H9 (cell line): Measurements from ENCODE around the gene AFDN. TPM values are rescaled to one million over a fixed set of nuclear protein-coding genes. Genes with fewer than 3 reads are reported as not detected.

Experiments used
- DNase-seq: peaks from one replicate; pipeline ENCODE4 v3.0.0-alpha.2; 2017
- H2AFZ ChIP-seq: one replicate; pipeline ENCODE4 v1.6.1; 2013; ENCODE audit warnings: mild to moderate bottlenecking, low read length, control low read depth, moderate library complexity
- H2AK5ac ChIP-seq: 2 replicates; pipeline ENCODE4 v1.6.1; 2013; ENCODE audit warnings: low read length, control low read depth, mixed read lengths; ENCODE audit not compliant: insufficient read length
- H2BK120ac ChIP-seq: one replicate; pipeline ENCODE4 v1.6.1; 2013; ENCODE audit warnings: low read depth, mild to moderate bottlenecking, low read length, control low read depth, inconsistent platforms; ENCODE audit not compliant: poor library complexity, severe bottlenecking
- H2BK12ac ChIP-seq: 2 replicates; pipeline ENCODE4 v1.6.1; 2013; ENCODE audit warnings: low read length, control low read depth, mixed read lengths, low read depth; ENCODE audit not compliant: insufficient read length
- H2BK15ac ChIP-seq: 2 replicates; pipeline ENCODE4 v1.6.1; 2013; ENCODE audit warnings: low read depth, low read length, control low read depth
- H2BK20ac ChIP-seq: one replicate; pipeline ENCODE4 v1.6.1; 2013; ENCODE audit warnings: low read depth, mild to moderate bottlenecking, low read length, control low read depth, inconsistent platforms; ENCODE audit not compliant: poor library complexity, severe bottlenecking
- H2BK5ac ChIP-seq: 2 replicates; pipeline ENCODE4 v1.6.1; 2013; ENCODE audit warnings: low read length, control low read depth, mixed read lengths; ENCODE audit not compliant: insufficient read length
- H3K14ac ChIP-seq: 2 replicates; pipeline ENCODE4 v1.6.1; 2013; ENCODE audit warnings: low read length, control low read depth; ENCODE audit not compliant: insufficient read depth
- H3K18ac ChIP-seq: 2 replicates; pipeline ENCODE4 v1.6.1; 2013; ENCODE audit warnings: low read depth, mild to moderate bottlenecking, mixed read lengths, low read length, control low read depth; ENCODE audit not compliant: insufficient read length
- H3K23ac ChIP-seq: 2 replicates; pipeline ENCODE4 v1.6.1; 2013; ENCODE audit warnings: low read length, control low read depth, mixed read lengths, low read depth; ENCODE audit not compliant: insufficient read length
- H3K23me2 ChIP-seq: 2 replicates; pipeline ENCODE4 v1.6.1; 2013; ENCODE audit warnings: low read depth, mild to moderate bottlenecking, mixed read lengths, low read length, control low read depth; ENCODE audit not compliant: insufficient read length, poor library complexity, severe bottlenecking
- H3K27ac ChIP-seq: 2 replicates; pipeline ENCODE4 v1.5.1; 2013; ENCODE audit warnings: low read length, control low read depth, mixed read lengths, low read depth; ENCODE audit not compliant: insufficient read length
- H3K27me3 ChIP-seq: 2 replicates; pipeline ENCODE4 v1.6.1; 2013; ENCODE audit warnings: low read length, control low read depth, inconsistent platforms; ENCODE audit not compliant: insufficient read depth
- H3K4ac ChIP-seq: 2 replicates; pipeline ENCODE4 v1.6.1; 2013; ENCODE audit warnings: low read depth, mild to moderate bottlenecking, control low read depth, inconsistent platforms, low read length, moderate library complexity
- H3K4me1 ChIP-seq: 2 replicates; pipeline ENCODE4 v1.6.1; 2013; ENCODE audit warnings: low read length, control low read depth, inconsistent platforms; ENCODE audit not compliant: insufficient read depth
- H3K4me2 ChIP-seq: 2 replicates; pipeline ENCODE4 v1.6.1; 2013; ENCODE audit warnings: low read length, control low read depth, mixed read lengths; ENCODE audit not compliant: insufficient read length, insufficient read depth
- H3K56ac ChIP-seq: 2 replicates; pipeline ENCODE4 v1.6.1; 2013; ENCODE audit warnings: low read depth, mild to moderate bottlenecking, mixed read lengths, low read length, control low read depth; ENCODE audit not compliant: insufficient read length
- H3K79me1 ChIP-seq: 2 replicates; pipeline ENCODE4 v1.6.1; 2013; ENCODE audit warnings: low read depth, mild to moderate bottlenecking, moderate library complexity, low read length, control low read depth, inconsistent platforms; ENCODE audit not compliant: insufficient read depth, poor library complexity, severe bottlenecking
- H3K79me2 ChIP-seq: 2 replicates; pipeline ENCODE4 v1.6.1; 2013; ENCODE audit warnings: low read length, control low read depth, inconsistent platforms; ENCODE audit not compliant: insufficient read depth
- H3K9ac ChIP-seq: 2 replicates; pipeline ENCODE4 v1.6.1; 2013; ENCODE audit warnings: low read length, control low read depth, mixed read lengths; ENCODE audit not compliant: insufficient read length; ENCODE audit errors: extremely low read depth
- H3K9me3 ChIP-seq: one replicate; pipeline ENCODE4 v1.6.1; 2013; ENCODE audit warnings: low read depth, low read length, inconsistent platforms; ENCODE audit not compliant: control insufficient read depth
- H3T11ph ChIP-seq: one replicate; pipeline ENCODE4 v1.6.1; 2013; ENCODE audit warnings: mild to moderate bottlenecking, low read length, control low read depth, inconsistent platforms
- H4K20me1 ChIP-seq: one replicate; pipeline ENCODE4 v1.6.1; 2013; ENCODE audit not compliant: control insufficient read depth, insufficient read length, insufficient read depth
- H4K5ac ChIP-seq: 2 replicates; pipeline ENCODE4 v1.6.1; 2013; ENCODE audit warnings: low read depth, mild to moderate bottlenecking, mixed read lengths, low read length, control low read depth; ENCODE audit not compliant: insufficient read length
- H4K8ac ChIP-seq: replicated peaks from 2 replicates; pipeline ENCODE4 v1.6.1; 2013; ENCODE audit warnings: low read length, control low read depth, mixed read lengths, low read depth; ENCODE audit not compliant: insufficient read length
- H4K91ac ChIP-seq: 2 replicates; pipeline ENCODE4 v1.6.1; 2013; ENCODE audit warnings: low read depth, mild to moderate bottlenecking, moderate library complexity, mixed read lengths, low read length, control low read depth; ENCODE audit not compliant: insufficient read length
- H3K27ac Mint-ChIP-seq, 3 experiments: 2 replicates in 2 of 3; 3 replicates in 1 of 3; pipeline ENCODE4 v1.8.0; 2020 to 2021; ENCODE audit warnings: mixed read lengths in 3 of 3, mild to moderate bottlenecking in 1 of 3, moderate library complexity in 1 of 3
- H3K27me3 Mint-ChIP-seq: 2 replicates; pipeline ENCODE4 v1.8.0; 2021; ENCODE audit warnings: low read depth, mild to moderate bottlenecking, moderate library complexity, mixed read lengths
- H3K36me3 Mint-ChIP-seq, 3 experiments: 2 replicates in 2 of 3; 3 replicates in 1 of 3; pipeline ENCODE4 v1.8.0; 2020 to 2021; ENCODE audit warnings: low read depth in 3 of 3, mixed read lengths in 3 of 3; ENCODE audit not compliant: insufficient read depth in 1 of 3
- H3K4me1 Mint-ChIP-seq, 2 experiments: 2 replicates each; pipeline ENCODE4 v1.8.0; 2020; ENCODE audit warnings: mixed read lengths in 2 of 2
- H3K4me3 Mint-ChIP-seq, 2 experiments: 2 replicates in 1 of 2; 3 replicates in 1 of 2; pipeline ENCODE4 v1.8.0; 2020 to 2021; ENCODE audit warnings: mild to moderate bottlenecking in 2 of 2, mixed read lengths in 2 of 2, moderate library complexity in 1 of 2
- H3K9me3 Mint-ChIP-seq, 2 experiments: 2 replicates in 1 of 2; 3 replicates in 1 of 2; pipeline ENCODE4 v1.8.0; 2020; ENCODE audit warnings: mild to moderate bottlenecking in 2 of 2, mixed read lengths in 2 of 2, moderate library complexity in 1 of 2
- WGBS: extraction: QIAGEN DNeasy Blood & Tissue Kit; methylation state at CpG from one replicate; pipeline ENCODE4 v1.1.7; 2013; ENCODE audit warnings: missing lambda C conversion rate, low lambda C conversion rate, mixed read lengths; ENCODE audit not compliant: insufficient read length; ENCODE audit errors: extremely low coverage; 5-methylcytosine and 5-hydroxymethylcytosine counted together
- total RNA-seq: library from RNA; stranded (reverse); gene quantifications from 2 replicates; pipeline ENCODE4 v1.2.1, GENCODE V29; 2021
- TF ChIP-seq, protein P1 (sequence below): fragments of 200-600 bp; sonication (generic); conservative IDR thresholded peaks from 3 replicates; pipeline ENCODE4 v1.8.0; 2021; ENCODE audit warnings: antibody characterized with exemption, mild to moderate bottlenecking

Gene AFDN
- total RNA-seq, 1 experiment from 2014 or later: 157 TPM

DNA sequence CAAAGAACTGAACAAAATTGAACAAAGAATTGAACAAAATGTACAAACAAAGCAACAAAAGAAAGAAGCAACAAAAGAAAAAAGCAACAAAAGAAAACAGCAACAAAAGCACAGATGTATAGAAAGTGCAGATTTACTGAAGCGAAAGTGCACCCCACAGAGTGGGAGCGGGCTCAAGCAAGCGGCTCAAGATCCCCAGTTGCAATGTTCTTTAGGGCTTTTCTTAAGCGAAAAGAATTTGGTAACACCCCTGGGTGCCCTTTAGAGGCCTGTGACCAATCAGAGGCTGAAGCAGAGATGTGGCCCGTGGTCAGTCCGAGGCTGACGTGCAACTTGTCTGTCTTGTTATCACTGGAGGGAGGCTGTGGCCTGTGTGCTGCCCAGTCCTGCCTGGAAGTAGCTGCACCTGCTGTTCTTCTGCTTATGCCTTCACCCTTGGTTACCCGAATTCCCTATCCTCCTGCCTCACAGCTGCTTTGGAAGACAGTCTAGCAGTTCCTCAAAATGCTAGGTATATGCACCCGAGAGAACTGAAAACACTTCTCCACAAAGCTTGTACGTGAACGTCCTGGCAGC is 157.5 kb downstream of the AFDN start:
- no peaks in the 10 kb centered on the region for H3K79me1 ChIP-seq
- H3K27ac Mint-ChIP-seq: no peak overlapping the region
- no peak for DNase-seq

More for the DNA sequence above, 157.5 kb downstream of the AFDN start:
- H3K9ac ChIP-seq: no peak overlapping the region
- no peaks in the 10 kb centered on the region for H3K27me3 Mint-ChIP-seq
- H3K9me3 Mint-ChIP-seq: peaks cover 5 to 6% of the 10 kb centered on the region in 2 experiments; a peak in 4 of 5 replicates
- H3K23ac ChIP-seq: no peak overlapping the region
- no peaks in the 10 kb centered on the region for H3K27me3 ChIP-seq
- no peak overlapping the region for H4K8ac ChIP-seq
- no peak overlapping the region for H4K5ac ChIP-seq
- TF ChIP-seq, protein P1, sequence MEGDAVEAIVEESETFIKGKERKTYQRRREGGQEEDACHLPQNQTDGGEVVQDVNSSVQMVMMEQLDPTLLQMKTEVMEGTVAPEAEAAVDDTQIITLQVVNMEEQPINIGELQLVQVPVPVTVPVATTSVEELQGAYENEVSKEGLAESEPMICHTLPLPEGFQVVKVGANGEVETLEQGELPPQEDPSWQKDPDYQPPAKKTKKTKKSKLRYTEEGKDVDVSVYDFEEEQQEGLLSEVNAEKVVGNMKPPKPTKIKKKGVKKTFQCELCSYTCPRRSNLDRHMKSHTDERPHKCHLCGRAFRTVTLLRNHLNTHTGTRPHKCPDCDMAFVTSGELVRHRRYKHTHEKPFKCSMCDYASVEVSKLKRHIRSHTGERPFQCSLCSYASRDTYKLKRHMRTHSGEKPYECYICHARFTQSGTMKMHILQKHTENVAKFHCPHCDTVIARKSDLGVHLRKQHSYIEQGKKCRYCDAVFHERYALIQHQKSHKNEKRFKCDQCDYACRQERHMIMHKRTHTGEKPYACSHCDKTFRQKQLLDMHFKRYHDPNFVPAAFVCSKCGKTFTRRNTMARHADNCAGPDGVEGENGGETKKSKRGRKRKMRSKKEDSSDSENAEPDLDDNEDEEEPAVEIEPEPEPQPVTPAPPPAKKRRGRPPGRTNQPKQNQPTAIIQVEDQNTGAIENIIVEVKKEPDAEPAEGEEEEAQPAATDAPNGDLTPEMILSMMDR: no peak
- H3K14ac ChIP-seq: no peak overlapping the region
- no peak overlapping the region for H3T11ph ChIP-seq
- no peak overlapping the region for H3K4ac ChIP-seq
- WGBS: no CpG with 5 or more reads among the region's 11 CpGs
- H3K18ac ChIP-seq: no peak overlapping the region
- no peak overlapping the region for H4K91ac ChIP-seq
- no peak overlapping the region for H3K4me2 ChIP-seq
- H3K36me3 Mint-ChIP-seq: peaks cover 0 to 4% (median 0%) of the 10 kb centered on the region in 3 experiments; a peak in 1 of 7 replicates
- no peaks in the 10 kb centered on the region for H3K23me2 ChIP-seq
- H2BK120ac ChIP-seq: no peak overlapping the region
- no peaks in the 10 kb centered on the region for H3K4me1 ChIP-seq
- H3K56ac ChIP-seq: no peak overlapping the region
- H2AK5ac ChIP-seq: no peak overlapping the region
- no peak overlapping the region for H2BK15ac ChIP-seq
- H3K79me2 ChIP-seq: no peaks in the 10 kb centered on the region
- H3K9me3 ChIP-seq: no peaks in the 10 kb centered on the region
- peaks cover 0 to 2% of the 10 kb centered on the region in 2 experiments; a peak in 1 of 4 replicates for H3K4me1 Mint-ChIP-seq
- no peak overlapping the region for H2AFZ ChIP-seq
- no peaks in the 10 kb centered on the region for H4K20me1 ChIP-seq
- no peak overlapping the region for H3K27ac ChIP-seq
- no peak overlapping the region for H2BK5ac ChIP-seq
- H3K4me3 Mint-ChIP-seq: no peak overlapping the region
- H2BK20ac ChIP-seq: no peak overlapping the region
- H2BK12ac ChIP-seq: no peak overlapping the region
